Measurements from ENCODE around the gene SHANK3.

Gene SHANK3

DNA sequence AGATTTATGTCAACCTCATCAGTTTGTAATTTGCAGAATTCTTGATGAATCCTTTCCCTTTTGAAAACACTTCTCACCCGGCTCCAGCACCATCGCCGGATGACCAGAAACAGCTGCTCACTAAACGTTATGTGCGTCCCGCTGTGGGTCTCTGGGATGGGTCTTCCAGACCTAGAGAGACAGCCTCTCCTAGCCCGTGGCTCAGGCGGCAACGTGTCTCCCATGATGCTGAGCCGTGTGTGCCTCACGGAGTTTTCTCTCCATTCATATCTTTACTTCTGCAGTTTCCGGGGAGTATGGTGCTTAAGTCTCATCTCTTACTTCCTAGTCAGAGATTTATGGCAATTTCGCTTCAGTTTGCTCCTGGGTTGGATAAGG is 40.4 kb downstream of the SHANK3 start:
- no peak for DNase-seq (ENCODE audit: low read depth in 2 of 2)

DNA sequence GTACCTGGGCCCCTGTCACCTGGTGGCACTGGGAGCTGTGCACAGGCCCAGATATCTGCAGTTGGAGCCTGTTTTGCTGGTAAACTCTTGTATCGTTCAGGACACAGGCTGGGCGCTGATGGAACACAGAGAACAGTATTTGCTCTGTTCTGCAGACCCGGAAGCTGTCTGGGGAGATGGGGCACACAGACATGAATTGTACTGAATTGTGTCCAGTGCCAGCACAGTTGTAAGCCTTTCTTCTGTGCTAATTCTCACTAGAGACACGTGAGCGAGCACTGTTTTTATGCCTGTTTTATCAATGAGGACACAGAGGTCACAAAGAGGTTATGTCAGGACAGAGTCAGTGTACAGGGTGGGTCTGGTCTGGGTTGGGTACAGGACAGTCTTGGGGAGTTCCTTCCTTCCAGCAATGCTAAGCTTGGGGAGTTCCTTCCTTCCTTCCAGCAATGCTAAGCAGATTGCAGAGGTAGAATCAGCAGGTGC is 41.0 kb downstream of the SHANK3 start:
- DNase-seq (ENCODE audit: low read depth in 2 of 2), result no peak

DNA sequence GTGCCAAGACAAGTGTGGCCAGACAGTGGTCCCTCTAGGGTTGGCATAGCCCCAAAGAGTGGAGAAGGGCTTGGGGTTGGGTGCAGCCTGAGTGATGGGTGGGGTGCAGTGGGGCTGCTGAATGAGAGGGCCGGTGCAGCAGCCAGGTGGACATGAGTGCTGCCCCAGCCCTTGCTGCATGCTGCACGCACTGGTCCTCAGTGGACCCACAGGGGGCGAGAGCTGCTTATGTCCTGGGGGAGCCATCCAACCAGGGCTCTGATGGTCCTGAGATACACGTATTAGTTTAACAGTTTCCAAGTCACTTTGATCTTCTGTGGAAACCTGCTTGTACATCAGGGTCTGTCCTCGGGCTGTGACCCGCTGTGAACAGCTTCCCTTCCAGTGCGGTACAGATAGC is 41.5 kb downstream of the SHANK3 start:
- DNase-seq (ENCODE audit: low read depth in 2 of 2), result no peak

DNA sequence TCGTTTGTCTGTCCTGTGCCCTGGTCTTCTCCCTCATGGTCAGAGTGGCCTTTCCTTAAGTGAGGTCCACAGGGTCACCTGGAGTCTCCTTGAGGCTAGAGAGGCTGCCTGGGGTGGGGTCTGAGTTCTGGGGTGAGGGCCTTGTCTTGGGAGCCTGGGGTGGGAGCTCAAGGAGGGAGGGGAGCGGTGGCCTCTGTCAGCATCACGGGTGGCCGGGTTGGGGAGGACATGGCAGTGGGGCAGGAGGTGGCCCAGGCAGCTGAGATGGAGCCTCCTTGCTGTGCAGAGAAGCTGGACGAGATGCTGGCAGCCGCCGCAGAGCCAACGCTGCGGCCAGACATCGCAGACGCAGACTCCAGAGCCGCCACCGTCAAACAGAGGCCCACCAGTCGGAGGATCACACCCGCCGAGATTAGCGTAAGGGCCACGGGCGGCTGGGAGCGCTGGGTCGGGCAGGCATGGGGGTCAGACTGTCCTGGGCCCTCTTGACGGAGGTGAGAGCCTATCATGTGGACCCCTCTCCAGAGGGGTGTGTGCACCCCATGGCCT is 42.1 kb downstream of the SHANK3 start:
- no peak for DNase-seq (ENCODE audit: low read depth in 2 of 2)

DNA sequence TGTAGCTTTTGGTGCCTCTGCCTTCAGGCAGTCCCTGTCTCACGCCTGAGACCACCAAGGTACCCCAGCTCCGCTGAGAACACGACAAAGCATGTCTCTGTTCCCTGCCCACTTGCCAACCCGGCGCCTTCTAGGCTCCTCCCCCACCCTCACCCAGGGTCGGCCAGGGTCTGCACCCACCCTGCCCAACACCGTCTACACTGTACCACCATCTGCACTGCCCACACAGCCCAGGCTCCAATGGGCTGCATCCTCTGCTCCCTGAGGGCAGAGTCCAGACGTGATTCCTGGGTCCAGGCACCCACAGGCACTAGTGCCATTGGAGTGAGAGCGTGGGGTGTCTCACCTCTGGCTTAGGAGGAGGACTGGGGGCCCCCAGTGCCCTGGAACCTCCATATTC is 42.6 kb downstream of the SHANK3 start:
- no peak for DNase-seq (ENCODE audit: low read depth in 2 of 2)

DNA sequence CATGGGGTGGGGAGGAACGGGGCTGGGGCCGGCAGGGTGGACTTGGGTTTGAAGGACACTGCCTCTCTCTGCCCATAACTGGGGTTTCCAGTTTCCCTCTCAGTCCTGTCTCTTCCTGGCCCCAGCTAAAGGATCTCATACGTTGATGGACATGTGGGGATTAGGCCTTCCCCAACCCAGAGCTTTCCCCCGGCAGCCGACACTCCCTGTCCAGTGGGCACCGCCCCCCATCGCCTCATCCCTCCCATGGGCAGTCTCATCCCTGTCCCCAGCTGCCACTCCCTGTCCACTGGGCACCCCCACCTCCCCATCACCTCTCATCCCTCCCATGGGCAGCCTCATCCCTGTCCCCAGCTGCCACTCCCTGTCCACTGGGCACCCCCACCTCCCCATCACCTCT is 43.2 kb downstream of the SHANK3 start:
- DNase-seq (ENCODE audit: low read depth in 2 of 2), result no peak

DNA sequence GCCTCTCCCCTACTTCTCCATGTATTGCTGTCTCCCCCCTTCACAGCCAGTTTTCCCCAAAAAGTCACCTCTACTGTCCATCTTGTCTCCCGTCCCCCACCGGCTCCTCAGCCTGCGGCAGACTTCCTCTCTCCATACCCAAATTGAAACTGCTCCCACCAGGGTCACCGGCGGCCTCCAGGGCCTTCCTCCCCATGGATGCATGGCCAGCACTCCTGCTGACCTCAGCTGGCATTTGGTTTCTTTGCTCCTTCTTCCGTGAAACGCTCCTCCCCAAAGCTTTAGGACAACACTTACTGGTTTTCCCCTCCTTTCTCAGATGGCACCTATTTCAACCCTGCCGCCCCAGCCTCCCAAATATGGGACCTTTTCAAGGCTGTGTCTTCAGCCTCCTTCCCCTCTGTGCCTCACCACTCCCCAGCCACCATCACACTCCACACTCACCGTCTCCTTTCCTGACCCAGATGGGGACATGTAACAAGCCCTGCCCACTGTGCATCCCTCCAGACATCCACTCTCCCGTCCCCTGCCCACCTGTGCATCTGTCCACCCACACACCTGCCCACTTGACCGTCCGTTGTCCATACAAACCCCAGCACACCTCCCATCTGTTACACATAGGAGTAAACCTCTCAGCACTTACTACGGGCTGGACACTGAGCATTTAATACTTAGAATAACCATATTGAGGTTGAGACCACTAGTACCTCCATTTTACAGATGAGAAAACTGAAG is 43.8 kb downstream of the SHANK3 start:
- no peak for DNase-seq (ENCODE audit: low read depth in 2 of 2)

DNA sequence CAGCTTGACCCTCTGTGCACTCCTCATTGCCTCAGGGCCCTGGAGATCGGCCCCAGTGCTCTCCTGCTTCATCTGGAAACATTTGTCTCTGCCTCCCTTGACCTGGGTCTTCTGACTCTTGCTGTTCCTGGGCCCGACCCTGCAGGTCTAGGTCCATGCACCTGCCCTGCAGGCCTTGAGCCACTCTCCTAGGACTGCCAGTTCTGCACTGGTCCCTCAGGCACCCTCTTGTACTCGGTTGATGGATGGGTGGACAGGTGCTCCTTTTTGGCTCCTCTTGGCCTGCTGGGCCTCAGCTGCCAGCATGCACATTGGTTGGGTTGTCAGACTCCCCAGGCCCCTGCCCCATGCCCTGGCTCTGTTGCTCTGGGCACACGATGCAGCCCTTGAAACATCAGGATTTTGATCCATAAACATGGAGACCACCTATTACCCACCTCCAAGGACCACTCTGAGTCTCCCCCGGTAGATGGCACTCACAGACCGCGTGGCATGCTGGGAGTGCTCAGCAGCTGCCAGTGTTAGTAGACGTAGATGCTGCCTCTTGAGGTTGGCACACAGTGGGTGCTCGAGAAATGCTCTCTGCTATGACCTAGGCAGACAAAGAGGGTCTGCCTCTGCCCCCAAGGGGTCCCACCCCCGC is 45.2 kb downstream of the SHANK3 start:
- DNase-seq (ENCODE audit: low read depth in 2 of 2), result no peak

DNA sequence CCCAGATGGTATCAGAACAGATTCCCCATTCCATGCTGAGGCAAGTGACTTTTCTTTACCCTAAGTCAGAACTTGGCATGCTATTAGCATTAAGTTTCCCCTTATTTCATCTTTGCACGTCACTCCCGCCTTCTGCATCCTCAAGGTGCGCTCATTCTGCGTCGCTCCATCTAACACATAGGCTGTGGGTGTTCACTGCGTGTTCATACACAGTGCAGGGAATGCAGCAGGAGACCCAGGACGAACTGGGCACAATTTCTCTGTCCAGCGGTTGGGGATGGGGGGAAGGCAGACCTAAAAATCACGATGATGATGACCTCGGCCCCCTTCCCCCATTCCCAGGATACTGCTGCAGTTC is 45.7 kb downstream of the SHANK3 start:
- no peak for DNase-seq (ENCODE audit: low read depth in 2 of 2)

DNA sequence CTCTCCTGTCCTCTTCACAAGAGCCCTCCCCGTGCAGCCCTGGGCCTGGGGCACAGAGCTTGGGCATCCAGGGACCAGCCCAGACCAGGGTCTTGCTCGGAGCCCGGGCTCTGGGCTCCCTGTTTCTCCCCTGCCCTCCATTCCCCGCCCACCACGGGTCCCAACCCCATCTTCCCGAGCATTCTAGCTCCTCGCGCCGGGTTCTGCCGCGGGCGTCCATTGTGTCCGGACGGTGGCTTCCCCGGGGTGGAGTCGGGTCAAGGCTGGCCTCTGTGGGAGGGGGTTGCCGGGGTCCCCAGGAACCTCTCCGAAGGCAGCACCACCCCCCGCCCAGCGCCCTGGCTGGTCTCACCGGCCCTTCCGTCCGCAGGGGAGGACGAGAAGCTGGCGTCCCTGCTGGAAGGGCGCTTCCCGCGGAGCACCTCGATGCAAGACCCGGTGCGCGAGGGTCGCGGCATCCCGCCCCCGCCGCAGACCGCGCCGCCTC is 47.2 kb downstream of the SHANK3 start:
- no peak for DNase-seq (ENCODE audit: low read depth in 2 of 2)

DNA sequence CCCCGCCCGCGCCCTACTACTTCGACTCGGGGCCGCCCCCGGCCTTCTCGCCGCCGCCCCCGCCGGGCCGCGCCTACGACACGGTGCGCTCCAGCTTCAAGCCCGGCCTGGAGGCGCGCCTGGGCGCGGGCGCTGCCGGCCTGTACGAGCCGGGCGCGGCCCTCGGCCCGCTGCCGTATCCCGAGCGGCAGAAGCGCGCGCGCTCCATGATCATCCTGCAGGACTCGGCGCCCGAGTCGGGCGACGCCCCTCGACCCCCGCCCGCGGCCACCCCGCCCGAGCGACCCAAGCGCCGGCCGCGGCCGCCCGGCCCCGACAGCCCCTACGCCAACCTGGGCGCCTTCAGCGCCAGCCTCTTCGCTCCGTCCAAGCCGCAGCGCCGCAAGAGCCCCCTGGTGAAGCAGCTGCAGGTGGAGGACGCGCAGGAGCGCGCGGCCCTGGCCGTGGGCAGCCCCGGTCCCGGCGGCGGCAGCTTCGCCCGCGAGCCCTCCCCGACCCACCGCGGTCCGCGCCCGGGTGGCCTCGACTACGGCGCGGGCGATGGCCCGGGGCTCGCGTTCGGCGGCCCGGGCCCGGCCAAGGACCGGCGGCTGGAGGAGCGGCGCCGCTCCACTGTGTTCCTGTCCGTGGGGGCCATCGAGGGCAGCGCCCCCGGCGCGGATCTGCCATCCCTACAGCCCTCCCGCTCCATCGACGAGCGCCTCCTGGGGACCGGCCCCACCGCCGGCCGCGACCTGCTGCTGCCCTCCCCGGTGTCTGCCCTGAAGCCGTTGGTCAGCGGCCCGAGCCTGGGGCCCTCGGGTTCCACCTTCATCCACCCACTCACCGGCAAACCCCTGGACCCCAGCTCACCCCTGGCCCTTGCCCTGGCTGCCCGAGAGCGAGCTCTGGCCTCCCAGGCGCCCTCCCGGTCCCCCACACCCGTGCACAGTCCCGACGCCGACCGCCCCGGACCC is 48.0 kb downstream of the SHANK3 start:
- DNase-seq (ENCODE audit: low read depth in 2 of 2), result no peak

DNA sequence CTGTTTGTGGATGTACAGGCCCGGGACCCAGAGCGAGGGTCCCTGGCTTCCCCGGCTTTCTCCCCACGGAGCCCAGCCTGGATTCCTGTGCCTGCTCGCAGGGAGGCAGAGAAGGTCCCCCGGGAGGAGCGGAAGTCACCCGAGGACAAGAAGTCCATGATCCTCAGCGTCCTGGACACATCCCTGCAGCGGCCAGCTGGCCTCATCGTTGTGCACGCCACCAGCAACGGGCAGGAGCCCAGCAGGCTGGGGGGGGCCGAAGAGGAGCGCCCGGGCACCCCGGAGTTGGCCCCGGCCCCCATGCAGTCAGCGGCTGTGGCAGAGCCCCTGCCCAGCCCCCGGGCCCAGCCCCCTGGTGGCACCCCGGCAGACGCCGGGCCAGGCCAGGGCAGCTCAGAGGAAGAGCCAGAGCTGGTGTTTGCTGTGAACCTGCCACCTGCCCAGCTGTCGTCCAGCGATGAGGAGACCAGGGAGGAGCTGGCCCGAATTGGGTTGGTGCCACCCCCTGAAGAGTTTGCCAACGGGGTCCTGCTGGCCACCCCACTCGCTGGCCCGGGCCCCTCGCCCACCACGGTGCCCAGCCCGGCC is 48.7 kb downstream of the SHANK3 start:
- DNase-seq (ENCODE audit: low read depth in 2 of 2), result no peak

DNA sequence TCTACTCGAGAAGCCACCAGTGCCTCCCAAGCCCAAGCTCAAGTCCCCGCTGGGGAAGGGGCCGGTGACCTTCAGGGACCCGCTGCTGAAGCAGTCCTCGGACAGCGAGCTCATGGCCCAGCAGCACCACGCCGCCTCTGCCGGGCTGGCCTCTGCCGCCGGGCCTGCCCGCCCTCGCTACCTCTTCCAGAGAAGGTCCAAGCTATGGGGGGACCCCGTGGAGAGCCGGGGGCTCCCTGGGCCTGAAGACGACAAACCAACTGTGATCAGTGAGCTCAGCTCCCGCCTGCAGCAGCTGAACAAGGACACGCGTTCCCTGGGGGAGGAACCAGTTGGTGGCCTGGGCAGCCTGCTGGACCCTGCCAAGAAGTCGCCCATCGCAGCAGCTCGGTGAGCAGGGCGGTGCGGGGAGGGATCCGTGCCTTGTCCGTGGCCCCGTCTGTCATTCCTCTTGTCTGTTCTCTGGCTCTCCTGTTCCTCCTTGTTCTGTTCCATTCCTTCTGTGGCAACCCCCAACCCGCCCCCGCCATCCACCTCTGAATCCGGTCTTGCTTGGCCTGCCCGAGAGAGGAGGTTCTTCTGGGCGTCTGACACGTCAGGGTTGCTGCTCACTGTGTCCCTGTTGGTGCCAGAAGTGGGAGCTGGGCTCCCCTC is 49.6 kb downstream of the SHANK3 start:
- no peak for DNase-seq (ENCODE audit: low read depth in 2 of 2)

Measured in activated CD4-positive, alpha-beta T cell treated with anti-CD3 and anti-CD28 coated beads for 24 hours (primary cell).